WTC11 (cell line): Measurements from ENCODE around the gene UBR2.
"Not testable (repeated sequence)": the region's sequence is repeated elsewhere in the genome, so short reads cannot be mapped to it uniquely, and the experiment has no call there.

Experiments
- ELF4 ChIP-seq: sonication (generic); formaldehyde crosslinking; IDR thresholded peaks from 2 replicates; pipeline ENCODE4 v1.8.1; 2022; ENCODE audit warnings: low read depth, mild to moderate bottlenecking, moderate library complexity, missing genetic modification reagents
- MYBL2 ChIP-seq: sonication (generic); formaldehyde crosslinking; IDR thresholded peaks from 2 replicates; pipeline ENCODE4 v1.8.1; 2023; ENCODE audit warnings: mild to moderate bottlenecking, moderate library complexity, missing genetic modification reagents
- TF ChIP-seq, protein P1 (sequence below): fragments of 200-600 bp; IDR thresholded peaks from 2 replicates; pipeline ENCODE4 v1.8.0; 2022; ENCODE audit warnings: antibody characterized with exemption

DNA sequence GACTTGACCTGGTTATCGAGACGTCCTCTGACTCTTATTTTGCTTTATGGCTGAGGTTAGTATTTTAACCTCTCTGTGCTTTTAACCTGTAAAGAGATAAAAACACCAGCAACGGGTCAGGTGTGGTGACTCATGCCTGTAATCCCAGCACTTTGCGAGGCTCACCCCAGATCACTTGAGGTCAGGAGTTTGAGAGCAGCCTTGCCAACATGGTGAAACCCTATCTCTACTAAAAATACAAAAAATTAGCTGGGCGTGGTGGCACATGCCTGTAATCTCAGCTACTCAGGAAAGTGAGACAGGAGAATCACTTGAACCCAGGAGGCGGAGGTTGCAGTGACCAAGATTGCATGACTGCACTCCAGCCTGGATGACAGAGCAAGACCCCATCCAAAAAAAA is 110.5 kb downstream of the UBR2 start:
- TF ChIP-seq, protein P1, sequence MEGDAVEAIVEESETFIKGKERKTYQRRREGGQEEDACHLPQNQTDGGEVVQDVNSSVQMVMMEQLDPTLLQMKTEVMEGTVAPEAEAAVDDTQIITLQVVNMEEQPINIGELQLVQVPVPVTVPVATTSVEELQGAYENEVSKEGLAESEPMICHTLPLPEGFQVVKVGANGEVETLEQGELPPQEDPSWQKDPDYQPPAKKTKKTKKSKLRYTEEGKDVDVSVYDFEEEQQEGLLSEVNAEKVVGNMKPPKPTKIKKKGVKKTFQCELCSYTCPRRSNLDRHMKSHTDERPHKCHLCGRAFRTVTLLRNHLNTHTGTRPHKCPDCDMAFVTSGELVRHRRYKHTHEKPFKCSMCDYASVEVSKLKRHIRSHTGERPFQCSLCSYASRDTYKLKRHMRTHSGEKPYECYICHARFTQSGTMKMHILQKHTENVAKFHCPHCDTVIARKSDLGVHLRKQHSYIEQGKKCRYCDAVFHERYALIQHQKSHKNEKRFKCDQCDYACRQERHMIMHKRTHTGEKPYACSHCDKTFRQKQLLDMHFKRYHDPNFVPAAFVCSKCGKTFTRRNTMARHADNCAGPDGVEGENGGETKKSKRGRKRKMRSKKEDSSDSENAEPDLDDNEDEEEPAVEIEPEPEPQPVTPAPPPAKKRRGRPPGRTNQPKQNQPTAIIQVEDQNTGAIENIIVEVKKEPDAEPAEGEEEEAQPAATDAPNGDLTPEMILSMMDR, result not testable (repeated sequence)
- not testable (repeated sequence) for TF ChIP-seq MYBL2 (CRISPR knock-in tag); ELF4
